Parathyroid adenoma (tissue), 2 donors: ENCODE results near the gene RAET1G.
A peak's percentile ranks its signal among the peaks of the same experiment; 100 is the strongest.

ENCODE experiments used
- H2AFZ ChIP-seq: fragments of 300-600 bp; sonication (generic); one replicate; pipeline ENCODE4 v1.7.0; 2017; ENCODE audit warnings: antibody characterized with exemption, mild to moderate bottlenecking
- H3K27ac ChIP-seq: fragments of 300-600 bp; sonication (generic); one replicate; pipeline ENCODE4 v1.7.0; 2017
- H3K27me3 ChIP-seq: fragments of 300-600 bp; sonication (generic); one replicate; pipeline ENCODE4 v1.7.0; 2017; ENCODE audit warnings: low read length; ENCODE audit not compliant: control insufficient read depth, insufficient read depth
- H3K36me3 ChIP-seq: fragments of 300-600 bp; sonication (generic); one replicate; pipeline ENCODE4 v1.7.0; 2017; ENCODE audit warnings: low read length; ENCODE audit not compliant: control insufficient read depth, insufficient read depth
- H3K4me1 ChIP-seq: fragments of 300-600 bp; sonication (generic); one replicate; pipeline ENCODE4 v1.7.0; 2017; ENCODE audit warnings: control low read depth
- H3K4me2 ChIP-seq: fragments of 300-600 bp; sonication (generic); one replicate; pipeline ENCODE4 v1.7.0; 2017; ENCODE audit warnings: low read length
- H3K4me3 ChIP-seq: fragments of 300-600 bp; sonication (generic); one replicate; pipeline ENCODE4 v1.7.0; 2017; ENCODE audit warnings: low read depth, low read length
- H3K79me2 ChIP-seq: fragments of 300-600 bp; sonication (generic); one replicate; pipeline ENCODE4 v1.7.0; 2017; ENCODE audit warnings: control low read depth
- H3K9ac ChIP-seq: fragments of 300-600 bp; sonication (generic); one replicate; pipeline ENCODE4 v1.7.0; 2017; ENCODE audit warnings: mild to moderate bottlenecking
- H3K9me3 ChIP-seq: fragments of 300-600 bp; sonication (generic); one replicate; pipeline ENCODE4 v1.7.0; 2017; ENCODE audit warnings: low read length; ENCODE audit not compliant: control insufficient read depth
- TF ChIP-seq, protein P1 (sequence below): fragments of 300-600 bp; sonication (generic); IDR thresholded peaks from one replicate; pipeline ENCODE4 v1.7.0; 2017; ENCODE audit warnings: antibody characterized with exemption, mild to moderate bottlenecking
- donor health status: primary hyperparathyroidism.

Gene RAET1G

DNA sequence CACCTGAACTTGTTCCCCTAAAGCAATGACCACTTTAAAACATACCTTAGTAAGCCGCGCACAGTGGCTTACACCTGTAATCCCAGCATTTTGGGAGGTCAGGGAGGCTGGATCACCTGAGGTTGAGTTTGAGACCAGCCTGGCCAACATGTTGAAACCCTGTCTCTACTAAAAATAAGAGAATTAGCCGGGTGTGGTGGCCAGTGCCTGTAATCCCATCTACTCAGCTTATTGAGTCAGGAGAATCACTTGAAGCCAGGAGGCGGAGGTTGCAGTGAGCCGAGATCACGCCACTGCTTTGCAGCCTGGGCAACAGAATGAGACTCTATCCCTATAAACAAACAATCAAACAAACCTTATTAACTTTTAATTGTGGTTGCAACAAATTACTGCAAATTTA lies 23.4 kb downstream of the RAET1G start:
- H3K9me3 ChIP-seq, result no peaks in the 10 kb centered on the region
- no peaks in the 10 kb centered on the region for H3K27me3 ChIP-seq
- H3K4me3 ChIP-seq, result no peak overlapping the region
- H3K79me2 ChIP-seq, result no peaks in the 10 kb centered on the region
- no peak overlapping the region for H2AFZ ChIP-seq
- no peak overlapping the region for H3K9ac ChIP-seq
- no peaks in the 10 kb centered on the region for H3K36me3 ChIP-seq
- TF ChIP-seq, protein P1, sequence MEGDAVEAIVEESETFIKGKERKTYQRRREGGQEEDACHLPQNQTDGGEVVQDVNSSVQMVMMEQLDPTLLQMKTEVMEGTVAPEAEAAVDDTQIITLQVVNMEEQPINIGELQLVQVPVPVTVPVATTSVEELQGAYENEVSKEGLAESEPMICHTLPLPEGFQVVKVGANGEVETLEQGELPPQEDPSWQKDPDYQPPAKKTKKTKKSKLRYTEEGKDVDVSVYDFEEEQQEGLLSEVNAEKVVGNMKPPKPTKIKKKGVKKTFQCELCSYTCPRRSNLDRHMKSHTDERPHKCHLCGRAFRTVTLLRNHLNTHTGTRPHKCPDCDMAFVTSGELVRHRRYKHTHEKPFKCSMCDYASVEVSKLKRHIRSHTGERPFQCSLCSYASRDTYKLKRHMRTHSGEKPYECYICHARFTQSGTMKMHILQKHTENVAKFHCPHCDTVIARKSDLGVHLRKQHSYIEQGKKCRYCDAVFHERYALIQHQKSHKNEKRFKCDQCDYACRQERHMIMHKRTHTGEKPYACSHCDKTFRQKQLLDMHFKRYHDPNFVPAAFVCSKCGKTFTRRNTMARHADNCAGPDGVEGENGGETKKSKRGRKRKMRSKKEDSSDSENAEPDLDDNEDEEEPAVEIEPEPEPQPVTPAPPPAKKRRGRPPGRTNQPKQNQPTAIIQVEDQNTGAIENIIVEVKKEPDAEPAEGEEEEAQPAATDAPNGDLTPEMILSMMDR, result no peak
- H3K4me2 ChIP-seq, result no peak overlapping the region
- peaks cover 18% of the 10 kb centered on the region for H3K4me1 ChIP-seq
- H3K27ac ChIP-seq, result no peak overlapping the region

DNA sequence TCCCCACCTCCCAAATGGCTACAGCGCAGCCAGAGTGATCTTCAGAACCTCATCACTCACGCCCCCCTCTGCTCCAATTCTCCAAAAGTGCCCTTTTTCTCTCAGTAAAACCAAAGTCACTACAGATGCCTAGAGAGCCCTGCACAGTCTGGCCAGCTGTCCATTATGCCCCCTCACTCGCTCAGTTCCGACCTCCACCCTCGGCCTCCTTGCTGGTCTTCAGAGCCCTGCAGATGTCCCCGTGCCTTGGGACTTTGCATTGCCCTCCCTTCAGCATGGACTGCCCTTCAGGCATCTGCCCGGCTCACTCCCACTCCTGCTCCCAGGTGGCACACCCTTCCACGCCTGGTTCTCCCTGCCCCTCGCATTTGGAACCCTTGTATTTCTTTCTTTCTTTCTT lies 24.0 kb downstream of the RAET1G start:
- Histone ChIP-seq H3K4me2 (no peak overlapping the region), H3K36me3 (no peaks in the 10 kb centered on the region), H3K27ac (no peak overlapping the region), H3K9ac (no peak overlapping the region), H3K9me3 (no peaks in the 10 kb centered on the region), H2AFZ (no peak overlapping the region), H3K27me3 (no peaks in the 10 kb centered on the region), H3K79me2 (no peaks in the 10 kb centered on the region), H3K4me1 (peaks cover 18% of the 10 kb centered on the region), H3K4me3 (no peak overlapping the region)
- TF ChIP-seq, protein P1, result no peak

DNA sequence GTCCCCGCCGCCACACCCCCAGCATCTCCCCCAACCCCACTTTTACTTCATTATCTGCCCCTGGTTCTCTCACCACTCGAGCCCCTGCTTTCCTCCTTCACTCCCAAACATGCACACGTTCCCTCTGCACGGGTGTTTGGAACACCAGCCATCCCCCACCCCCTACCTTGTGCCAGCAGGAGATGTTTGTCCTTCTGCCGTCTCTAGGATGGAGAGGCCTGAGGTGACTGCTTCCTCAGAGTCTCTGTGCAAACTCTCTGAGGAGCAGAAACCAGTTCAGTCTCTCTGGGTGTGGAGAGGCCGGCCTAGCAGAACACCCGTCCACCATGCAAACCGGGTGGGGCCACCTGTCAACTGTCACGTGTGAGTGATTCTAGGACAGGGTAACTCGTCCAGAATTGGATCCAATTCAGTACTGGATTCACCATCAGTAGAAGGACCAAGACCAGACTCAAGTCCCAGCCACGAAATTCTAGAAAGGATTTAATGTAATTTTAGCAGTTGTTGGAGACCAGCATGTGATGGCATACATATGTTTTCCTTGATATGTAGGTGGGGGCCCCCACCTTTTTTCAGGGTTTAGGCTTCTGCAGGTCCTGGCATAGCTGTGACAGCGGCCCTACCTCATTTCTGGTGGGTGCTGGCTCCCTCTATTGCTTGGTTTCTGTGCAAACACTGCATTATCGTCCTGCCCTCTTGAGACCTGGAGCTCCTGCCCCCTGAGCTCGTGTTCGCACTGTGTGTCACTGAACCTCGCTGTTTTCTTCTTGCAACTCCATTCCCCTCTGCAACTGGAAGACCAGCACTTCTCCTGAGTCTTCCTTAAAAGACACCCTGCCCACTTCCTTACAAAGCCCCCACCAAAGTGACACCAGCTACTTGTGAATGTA lies 24.8 kb downstream of the RAET1G start, which contains the start of gene RAET1E:
Gene RAET1E (minus strand): TSS at position 259 of the 890 bp plus-strand sequence. CDS start 7,212 bp downstream, outside the sequence.
- H3K9ac ChIP-seq, result no peak within 1 kb of the TSS
- TF ChIP-seq, protein P1, result no peak
- H3K79me2 ChIP-seq, result no peaks in the 10 kb centered on the region
- H3K4me2 ChIP-seq, result no peak within 1 kb of the TSS
- H3K27ac ChIP-seq, result peak within 1 kb of the TSS; percentile 3
- no peaks in the 10 kb centered on the region for H3K27me3 ChIP-seq
- no peak within 1 kb of the TSS for H3K4me3 ChIP-seq
- no peaks in the 10 kb centered on the region for H3K36me3 ChIP-seq
- no peaks in the 10 kb centered on the region for H3K9me3 ChIP-seq
- peaks cover 18% of the 10 kb centered on the region for H3K4me1 ChIP-seq
- no peak within 1 kb of the TSS for H2AFZ ChIP-seq

DNA sequence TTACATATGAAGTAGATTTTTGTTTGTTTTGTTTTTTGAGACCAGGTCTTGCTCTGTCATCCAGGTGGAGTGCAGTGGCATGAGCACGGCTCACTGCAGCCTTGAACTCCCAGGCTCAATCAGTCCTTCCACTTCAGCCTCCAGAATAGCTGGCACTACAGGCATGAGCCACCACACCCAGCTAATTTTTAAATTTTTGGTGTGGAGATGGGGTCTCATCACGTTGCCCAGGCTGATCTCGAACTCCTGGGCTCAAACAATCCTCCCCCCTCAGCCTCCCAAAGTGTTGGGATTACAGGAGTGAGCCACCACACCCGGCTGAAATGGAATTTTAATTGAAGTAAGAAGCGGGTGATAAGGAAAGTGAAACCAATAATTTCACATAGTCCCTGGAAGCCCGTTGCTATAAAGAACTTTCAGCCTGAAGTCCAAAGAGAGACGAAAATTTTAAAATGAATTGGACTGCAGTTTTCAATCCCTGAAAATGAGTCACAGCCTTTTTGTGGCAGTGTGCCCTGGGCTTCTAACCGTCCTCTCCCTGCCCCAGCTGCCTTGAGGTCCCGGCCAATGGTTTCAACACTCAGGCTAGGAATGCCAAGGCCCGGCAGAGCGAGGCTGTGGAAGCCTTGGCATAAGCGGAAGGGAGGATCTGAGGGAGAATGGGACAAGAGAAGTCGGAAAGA lies 25.8 kb downstream of the RAET1G start:
- Histone ChIP-seq H3K27ac (peak overlapping the region; percentile 3), H3K4me3 (no peak overlapping the region), H3K4me2 (no peak overlapping the region), H2AFZ (no peak overlapping the region), H3K27me3 (no peaks in the 10 kb centered on the region), H3K36me3 (no peaks in the 10 kb centered on the region), H3K9ac (no peak overlapping the region), H3K79me2 (no peaks in the 10 kb centered on the region), H3K4me1 (peaks cover 18% of the 10 kb centered on the region), H3K9me3 (no peaks in the 10 kb centered on the region)
- TF ChIP-seq, protein P1, result no peak
